Gastrocnemius medialis (tissue), 4 donors: ENCODE measurements around the gene KLHL6. TPM values are rescaled to one million over a fixed set of nuclear protein-coding genes. Genes with fewer than 3 reads are reported as not detected.

Experiments used
- ATAC-seq, 2 donors: fragments of 150-250 bp; one replicate each; pipeline ENCODE4 v1.9.1; 2016
- DNase-seq, 2 donors: peaks; one replicate each; pipeline ENCODE4 v3.0.0-alpha.2; 2019
- H3K27ac ChIP-seq, 4 donors: fragments of 200-600 bp; sonication (generic); 1 replicate in 1 of 4; 2 replicates in 3 of 4; pipeline ENCODE4 v1.5.1; 2016 to 2018; ENCODE audit warnings: mild to moderate bottlenecking in 2 of 4, moderate library complexity in 1 of 4
- H3K27me3 ChIP-seq, 3 donors: fragments of 200-600 bp; sonication (generic) in 2 of 3; 1 replicate in 1 of 3; 2 replicates in 2 of 3; pipeline versions ENCODE4 v1.5.1 to v1.6.0; 2016 to 2019; ENCODE audit warnings: mild to moderate bottlenecking in 1 of 3, moderate library complexity in 1 of 3
- H3K36me3 ChIP-seq, 2 donors: fragments of 200-600 bp; sonication (generic) in 1 of 2; one replicate each; pipeline ENCODE4 v1.5.1; 2017 to 2018
- H3K4me1 ChIP-seq, 2 donors: fragments of 200-600 bp; sonication (generic) in 1 of 2; one replicate each; pipeline ENCODE4 v1.5.1; 2016 to 2017; ENCODE audit warnings: mild to moderate bottlenecking in 2 of 2
- H3K4me3 ChIP-seq, 4 donors: fragments of 200-600 bp; sonication (generic) in 3 of 4; 1 replicate in 1 of 4; 2 replicates in 3 of 4; pipeline ENCODE4 v1.5.1; 2016 to 2019; ENCODE audit warnings: mild to moderate bottlenecking in 2 of 4
- H3K9me3 ChIP-seq, 3 donors: fragments of 200-600 bp; sonication (generic) in 2 of 3; 1 replicate in 1 of 3; 2 replicates in 2 of 3; pipeline ENCODE4 v1.5.1; 2016 to 2019
- CTCF ChIP-seq, 5 experiments: fragments of 450-650 bp in 3 of 5; fragments of 200-600 bp in 2 of 5; sonication (generic) in 2 of 5; IDR thresholded peaks in 4 of 5; conservative IDR thresholded peaks in 1 of 5; 1 replicate in 4 of 5; 2 replicates in 1 of 5; pipeline ENCODE4 v1.5.1; 2016 to 2019; ENCODE audit warnings: antibody characterized with exemption in 5 of 5, mild to moderate bottlenecking in 3 of 5, moderate library complexity in 3 of 5
- POLR2A ChIP-seq, 2 donors: fragments of 450-650 bp; IDR thresholded peaks; one replicate each; pipeline ENCODE4 v1.6.1; 2017; ENCODE audit warnings: antibody characterized with exemption in 2 of 2, mild to moderate bottlenecking in 2 of 2, moderate library complexity in 2 of 2
- in situ Hi-C, 4 donors: fragments of 200-750 bp; cut with MboI; loops; one replicate each; pipeline versions ENCODE4 v1.15.0 to v1.8.0; 2017; ENCODE audit warnings: low sequenced_read_pairs in 4 of 4
- intact Hi-C: fragments of 100-400 bp; cut with DNase I; formaldehyde crosslinking; loops from one replicate; pipeline ENCODE4 v1.15.1; 2023; ENCODE audit warnings: low total_unique reads
- total RNA-seq, 4 donors: library from RNA; depleted of rRNA; stranded (reverse); fragments of >200 nt; gene quantifications; one replicate each; pipeline versions ENCODE4 v1.1.0 to v1.2.3, GENCODE V29; 2016

The KLHL6 gene
- total RNA-seq, 4 donors from 2014 or later = 0.15 to 0.31 (median 0.30) TPM

DNA sequence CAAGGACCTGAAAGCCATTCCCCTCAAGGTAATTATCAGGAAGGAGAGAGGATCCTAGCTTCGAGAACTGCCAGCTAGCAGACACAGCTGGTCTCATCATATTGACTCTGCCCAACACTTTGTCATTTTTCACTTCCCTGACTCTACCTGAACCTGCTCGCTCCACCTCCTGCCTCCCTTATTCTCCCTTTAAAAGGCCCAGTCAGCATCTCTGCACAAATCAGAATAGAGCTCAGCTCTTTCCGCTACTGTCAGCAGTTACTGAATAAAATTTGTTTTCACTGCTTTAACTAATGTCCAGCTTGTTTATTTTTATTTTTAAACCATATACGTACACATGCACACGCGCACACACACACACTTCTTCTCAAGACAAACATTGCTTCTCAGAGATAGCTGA lies 69.9 kb downstream of the KLHL6 start:
- H3K27ac ChIP-seq = peak overlapping the region in 1 of 4 donors; percentile 7
- DNase-seq (no peak), ATAC-seq (no peak)
- H3K4me1 ChIP-seq = peaks cover 43 to 48% of the 10 kb centered on the region in 2 donors
- no peaks in the 10 kb centered on the region for H3K36me3 ChIP-seq
- no peak for TF ChIP-seq CTCF (IDR thresholded peaks at IDR 0.05 in 4 of 5, conservative IDR thresholded peaks at IDR 0.05 in 1 of 5)
- no peak for TF ChIP-seq POLR2A (IDR thresholded peaks at IDR 0.05)
- in situ Hi-C loops = no loop called here
- intact Hi-C loops = loop anchor here (5.0 to 10.0 kb wide), 2 partner anchors 152 to 221 kb away; partner anchors contain the start of gene KLHL24
- H3K27me3 ChIP-seq = no peaks in the 10 kb centered on the region
- no peaks in the 10 kb centered on the region for H3K9me3 ChIP-seq
- H3K4me3 ChIP-seq = no peak overlapping the region

DNA sequence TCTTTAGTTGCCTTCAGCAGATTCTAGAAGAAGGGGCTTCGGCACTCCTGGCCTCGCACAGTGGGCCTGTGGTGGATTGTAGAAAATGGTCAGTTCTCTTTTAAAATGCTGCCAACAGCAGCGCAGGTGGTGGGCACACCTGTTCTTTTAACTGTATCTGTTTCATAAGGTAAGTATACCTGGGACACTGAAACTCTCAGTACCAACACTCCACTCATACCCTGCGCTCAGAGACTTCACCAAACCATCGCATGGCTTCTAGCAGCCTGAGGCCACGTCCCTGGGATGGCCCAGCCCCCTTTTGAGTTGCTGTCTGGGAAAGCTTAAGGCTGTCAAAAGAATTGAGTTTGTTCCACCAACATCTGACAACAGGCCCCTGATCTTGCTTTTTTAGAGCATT lies 70.4 kb downstream of the KLHL6 start:
- Histone ChIP-seq H3K4me3 (no peak overlapping the region), H3K36me3 (no peaks in the 10 kb centered on the region), H3K4me1 (peaks cover 38 to 44% of the 10 kb centered on the region in 2 donors), H3K9me3 (no peaks in the 10 kb centered on the region), H3K27ac (peak overlapping the region in 1 of 4 donors; percentile 7), H3K27me3 (no peaks in the 10 kb centered on the region)
- in situ Hi-C loops (no loop called here), intact Hi-C loops (loop anchor here (5.0 to 10.0 kb wide), 2 partner anchors 152 to 220 kb away; partner anchors contain the start of gene KLHL24)
- DNase-seq = no peak
- ATAC-seq = no peak
- TF ChIP-seq POLR2A (IDR thresholded peaks at IDR 0.05) = no peak

- Histone ChIP-seq H3K27me3 (no peaks in the 10 kb centered on the region), H3K4me3 (no peak overlapping the region), H3K4me1 (peaks cover 36 to 42% of the 10 kb centered on the region in 2 donors), H3K9me3 (no peaks in the 10 kb centered on the region), H3K27ac (peak overlapping the region; percentile 38 to 81 (median 70)), H3K36me3 (no peaks in the 10 kb centered on the region)
- in situ Hi-C loops = no loop called here
- ATAC-seq (no peak), DNase-seq (no peak)
- TF ChIP-seq CTCF (IDR thresholded peaks at IDR 0.05 in 4 of 5, conservative IDR thresholded peaks at IDR 0.05 in 1 of 5) = no peak
- no peak for TF ChIP-seq POLR2A (IDR thresholded peaks at IDR 0.05)
- intact Hi-C loops = loop anchor here (5.0 to 10.0 kb wide), 2 partner anchors 153 to 220 kb away; partner anchors contain the start of gene KLHL24
These were observed 71.0 kb downstream of the KLHL6 start for GRCh38 chr3:183484431-183485075.

GRCh38 chr3:183481582-183481981 lies 73.9 kb downstream of the KLHL6 start:
- peak; percentile 54 to 71 for ATAC-seq
- DNase-seq = no peak
- H3K27me3 ChIP-seq = no peaks in the 10 kb centered on the region
- no peaks in the 10 kb centered on the region for H3K36me3 ChIP-seq
- H3K9me3 ChIP-seq = no peaks in the 10 kb centered on the region
- in situ Hi-C loops (no loop called here), intact Hi-C loops (loop anchor here (10.0 kb wide), 1 partner anchor 217 kb away; no protein-coding TSS in a partner anchor)
- no peak for TF ChIP-seq CTCF (IDR thresholded peaks at IDR 0.05 in 4 of 5, conservative IDR thresholded peaks at IDR 0.05 in 1 of 5)
- no peak for TF ChIP-seq POLR2A (IDR thresholded peaks at IDR 0.05)
- peaks cover 18 to 20% of the 10 kb centered on the region in 2 donors for H3K4me1 ChIP-seq
- H3K27ac ChIP-seq = peak overlapping the region; percentile 13 to 77 (median 61)
- H3K4me3 ChIP-seq = no peak overlapping the region

GRCh38 chr3:183478501-183478900 lies 77.0 kb downstream of the KLHL6 start:
- in situ Hi-C loops (no loop called here), intact Hi-C loops (no loop called here)

More at GRCh38 chr3:183478501-183478900, 77.0 kb downstream of the KLHL6 start:
- no peak overlapping the region for H3K27ac ChIP-seq
- H3K4me3 ChIP-seq = no peak overlapping the region
- no peak for ATAC-seq
- no peak for DNase-seq
- H3K4me1 ChIP-seq = peaks cover 9 to 11% of the 10 kb centered on the region in 2 donors
- no peaks in the 10 kb centered on the region for H3K9me3 ChIP-seq
- TF ChIP-seq POLR2A (IDR thresholded peaks at IDR 0.05) (no peak), CTCF (IDR thresholded peaks at IDR 0.05 in 4 of 5, conservative IDR thresholded peaks at IDR 0.05 in 1 of 5) (no peak)
- H3K27me3 ChIP-seq = no peaks in the 10 kb centered on the region
- no peaks in the 10 kb centered on the region for H3K36me3 ChIP-seq
